GM23338 (cell line): Measurements from ENCODE around the gene HMOX1. TPM values are rescaled to one million over a fixed set of nuclear protein-coding genes. Genes with fewer than 3 reads are reported as not detected.

Experiments
- ATAC-seq: fragments of 200-7000 bp; cut with Tn5 transposase; 3 replicates; pipeline ENCODE4 v1.9.1; 2020
- DNase-seq: peaks from one replicate; pipeline ENCODE4 v3.0.0-alpha.2; 2015; ENCODE audit warnings: low spot score
- H2AFZ ChIP-seq: fragments of 200-600 bp; sonication (generic); 2 replicates; pipeline ENCODE4 v1.8.0; 2016; ENCODE audit warnings: antibody characterized with exemption, mild to moderate bottlenecking, moderate library complexity
- H3F3A ChIP-seq: fragments of 200-600 bp; sonication (generic); replicated peaks from 2 replicates; pipeline ENCODE4 v1.8.0; 2017; ENCODE audit warnings: antibody characterized with exemption, mixed run types, low read depth
- H3K27ac ChIP-seq: fragments of 200-600 bp; sonication (generic); 2 replicates; pipeline ENCODE4 v1.6.1; 2016; ENCODE audit warnings: low read depth
- H3K27me3 ChIP-seq: fragments of 200-600 bp; sonication (generic); 2 replicates; pipeline ENCODE4 v1.8.0; 2016; ENCODE audit warnings: mild to moderate bottlenecking, mixed run types, moderate library complexity; ENCODE audit not compliant: insufficient read depth
- H3K36me3 ChIP-seq: fragments of 200-600 bp; sonication (generic); 2 replicates; pipeline ENCODE4 v1.8.0; 2016; ENCODE audit warnings: mild to moderate bottlenecking; ENCODE audit not compliant: insufficient read depth
- H3K4me1 ChIP-seq: fragments of 200-600 bp; sonication (generic); 2 replicates; pipeline ENCODE4 v1.8.0; 2016; ENCODE audit warnings: mild to moderate bottlenecking, moderate library complexity; ENCODE audit not compliant: insufficient read depth
- H3K4me2 ChIP-seq: fragments of 200-600 bp; sonication (generic); 2 replicates; pipeline ENCODE4 v1.7.1; 2017; ENCODE audit warnings: mixed run types
- H3K4me3 ChIP-seq: fragments of 200-600 bp; sonication (generic); 2 replicates; pipeline ENCODE4 v1.6.1; 2016; ENCODE audit warnings: mixed run types
- H3K79me2 ChIP-seq: fragments of 200-600 bp; sonication (generic); replicated peaks from 2 replicates; pipeline ENCODE4 v1.8.0; 2017; ENCODE audit warnings: mild to moderate bottlenecking; ENCODE audit not compliant: insufficient read depth
- H3K9me2 ChIP-seq: fragments of 200-600 bp; sonication (generic); 2 replicates; pipeline ENCODE4 v1.8.0; 2017; ENCODE audit not compliant: insufficient read depth
- H4K20me1 ChIP-seq: fragments of 200-600 bp; sonication (generic); replicated peaks from 2 replicates; pipeline ENCODE4 v1.8.0; 2017; ENCODE audit warnings: mild to moderate bottlenecking; ENCODE audit not compliant: insufficient read depth
- H3K27ac Mint-ChIP-seq: 2 replicates; pipeline ENCODE4 v1.8.0; 2020; ENCODE audit warnings: inconsistent platforms, mild to moderate bottlenecking, moderate library complexity, mixed read lengths
- H3K27me3 Mint-ChIP-seq: 3 replicates; pipeline ENCODE4 v1.8.0; 2022; ENCODE audit warnings: low read depth, mild to moderate bottlenecking, moderate library complexity, mixed read lengths, inconsistent platforms; ENCODE audit not compliant: insufficient read depth, poor library complexity
- H3K36me3 Mint-ChIP-seq: 3 replicates; pipeline ENCODE4 v1.8.0; 2021; ENCODE audit warnings: low read depth, mild to moderate bottlenecking, inconsistent platforms, moderate library complexity, mixed read lengths
- H3K4me1 Mint-ChIP-seq: 3 replicates; pipeline ENCODE4 v1.8.0; 2020; ENCODE audit warnings: mild to moderate bottlenecking, inconsistent platforms, mixed read lengths
- H3K4me3 Mint-ChIP-seq: 3 replicates; pipeline ENCODE4 v1.8.0; 2021; ENCODE audit warnings: moderate library complexity, mild to moderate bottlenecking, inconsistent platforms, mixed read lengths
- H3K9me3 Mint-ChIP-seq: 3 replicates; pipeline ENCODE4 v1.8.0; 2020; ENCODE audit warnings: moderate library complexity, mild to moderate bottlenecking, inconsistent platforms, mixed read lengths
- CREB1 ChIP-seq: fragments of 250-450 bp; sonication (Bioruptor Pico); IDR thresholded peaks from 2 replicates; pipeline ENCODE4 v1.5.0; 2020; ENCODE audit warnings: low read depth, mild to moderate bottlenecking, moderate library complexity
- EZH2 ChIP-seq: fragments of 200-600 bp; sonication (generic); IDR thresholded peaks from one replicate; pipeline ENCODE4 v1.8.0; 2017; ENCODE audit warnings: antibody characterized with exemption, mild to moderate bottlenecking, low read depth; ENCODE audit not compliant: unreplicated experiment
- EZH2phosphoT487 ChIP-seq: fragments of 200-600 bp; sonication (generic); IDR thresholded peaks from one replicate; pipeline ENCODE4 v1.8.1; 2018; ENCODE audit warnings: antibody characterized with exemption; ENCODE audit not compliant: unreplicated experiment
- polyA plus RNA-seq: library from polyadenylated mRNA; unstranded; fragments of >200 nt; fragmentation: Nextera tagmentation; extraction: Ambion mirVana; gene quantifications from 2 replicates; pipeline ENCODE4 v1.2.1, GENCODE V29; 2016
- total RNA-seq: library from RNA; depleted of rRNA; stranded (reverse); fragments of >200 nt; shearing (Covaris generic); gene quantifications from 2 replicates; pipeline ENCODE4 v1.2.3, GENCODE V29; 2014
- TF ChIP-seq, protein P1 (sequence below): IDR thresholded peaks from one replicate; pipeline ENCODE4 v1.6.1; 2018; ENCODE audit warnings: antibody characterized with exemption; ENCODE audit not compliant: unreplicated experiment
- TF ChIP-seq, protein P2 (sequence below): IDR thresholded peaks from 2 replicates; pipeline ENCODE4 v1.6.1; 2016; ENCODE audit warnings: antibody characterized with exemption

HMOX1 gene
- total and polyA plus RNA-seq, 2 experiments from 2014 or later = 10.9 to 22.6 TPM

DNA sequence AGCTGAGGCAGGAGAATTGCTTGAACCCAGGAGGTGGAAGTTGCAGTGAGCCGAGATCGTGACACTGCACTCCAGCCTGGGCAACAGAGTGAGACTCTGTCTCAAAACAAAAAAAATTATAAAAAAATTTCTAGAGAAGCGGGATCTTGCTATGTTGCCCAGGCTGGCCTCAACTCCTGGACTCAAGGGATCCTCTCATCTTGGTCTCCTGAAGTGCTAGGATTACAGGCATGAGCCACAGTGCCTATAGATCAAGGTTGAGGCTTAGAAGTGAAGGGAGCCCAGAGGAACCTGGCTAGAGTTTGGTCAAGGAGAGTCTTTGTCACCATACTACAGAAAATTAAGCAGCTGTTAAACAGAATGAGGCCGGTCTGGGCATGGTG, 17.7 kb downstream of the HMOX1 start:
- ATAC-seq = no peak
- no peak for TF ChIP-seq EZH2phosphoT487
- no peak for TF ChIP-seq CREB1
- TF ChIP-seq EZH2 = no peak
- TF ChIP-seq, protein P1, sequence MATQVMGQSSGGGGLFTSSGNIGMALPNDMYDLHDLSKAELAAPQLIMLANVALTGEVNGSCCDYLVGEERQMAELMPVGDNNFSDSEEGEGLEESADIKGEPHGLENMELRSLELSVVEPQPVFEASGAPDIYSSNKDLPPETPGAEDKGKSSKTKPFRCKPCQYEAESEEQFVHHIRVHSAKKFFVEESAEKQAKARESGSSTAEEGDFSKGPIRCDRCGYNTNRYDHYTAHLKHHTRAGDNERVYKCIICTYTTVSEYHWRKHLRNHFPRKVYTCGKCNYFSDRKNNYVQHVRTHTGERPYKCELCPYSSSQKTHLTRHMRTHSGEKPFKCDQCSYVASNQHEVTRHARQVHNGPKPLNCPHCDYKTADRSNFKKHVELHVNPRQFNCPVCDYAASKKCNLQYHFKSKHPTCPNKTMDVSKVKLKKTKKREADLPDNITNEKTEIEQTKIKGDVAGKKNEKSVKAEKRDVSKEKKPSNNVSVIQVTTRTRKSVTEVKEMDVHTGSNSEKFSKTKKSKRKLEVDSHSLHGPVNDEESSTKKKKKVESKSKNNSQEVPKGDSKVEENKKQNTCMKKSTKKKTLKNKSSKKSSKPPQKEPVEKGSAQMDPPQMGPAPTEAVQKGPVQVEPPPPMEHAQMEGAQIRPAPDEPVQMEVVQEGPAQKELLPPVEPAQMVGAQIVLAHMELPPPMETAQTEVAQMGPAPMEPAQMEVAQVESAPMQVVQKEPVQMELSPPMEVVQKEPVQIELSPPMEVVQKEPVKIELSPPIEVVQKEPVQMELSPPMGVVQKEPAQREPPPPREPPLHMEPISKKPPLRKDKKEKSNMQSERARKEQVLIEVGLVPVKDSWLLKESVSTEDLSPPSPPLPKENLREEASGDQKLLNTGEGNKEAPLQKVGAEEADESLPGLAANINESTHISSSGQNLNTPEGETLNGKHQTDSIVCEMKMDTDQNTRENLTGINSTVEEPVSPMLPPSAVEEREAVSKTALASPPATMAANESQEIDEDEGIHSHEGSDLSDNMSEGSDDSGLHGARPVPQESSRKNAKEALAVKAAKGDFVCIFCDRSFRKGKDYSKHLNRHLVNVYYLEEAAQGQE = no peak
- TF ChIP-seq, protein P2, sequence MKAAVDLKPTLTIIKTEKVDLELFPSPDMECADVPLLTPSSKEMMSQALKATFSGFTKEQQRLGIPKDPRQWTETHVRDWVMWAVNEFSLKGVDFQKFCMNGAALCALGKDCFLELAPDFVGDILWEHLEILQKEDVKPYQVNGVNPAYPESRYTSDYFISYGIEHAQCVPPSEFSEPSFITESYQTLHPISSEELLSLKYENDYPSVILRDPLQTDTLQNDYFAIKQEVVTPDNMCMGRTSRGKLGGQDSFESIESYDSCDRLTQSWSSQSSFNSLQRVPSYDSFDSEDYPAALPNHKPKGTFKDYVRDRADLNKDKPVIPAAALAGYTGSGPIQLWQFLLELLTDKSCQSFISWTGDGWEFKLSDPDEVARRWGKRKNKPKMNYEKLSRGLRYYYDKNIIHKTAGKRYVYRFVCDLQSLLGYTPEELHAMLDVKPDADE = no peak
- H3F3A ChIP-seq = no peaks in the 10 kb centered on the region; the same call in 1 of the 2 replicates
- Mint-ChIP-seq H3K27me3 (peaks cover 20% of the 10 kb centered on the region), H3K36me3 (peaks cover 46% of the 10 kb centered on the region), H3K4me1 (peaks cover 39% of the 10 kb centered on the region), H3K4me3 (peak overlapping the region; percentile 26; the same call in 1 of the 3 replicates), H3K27ac (peak overlapping the region; percentile 100; the same call in 1 of the 2 replicates), H3K9me3 (no peaks in the 10 kb centered on the region)
- no peak for DNase-seq
- no peak overlapping the region; the same call in 1 of the 2 replicates for H3K27ac ChIP-seq
- H3K27me3 ChIP-seq = no peaks in the 10 kb centered on the region
- H4K20me1 ChIP-seq = peaks cover 6% of the 10 kb centered on the region
- no peaks in the 10 kb centered on the region for H3K9me2 ChIP-seq
- peaks cover 24% of the 10 kb centered on the region for H3K36me3 ChIP-seq
- peaks cover 36% of the 10 kb centered on the region for H3K79me2 ChIP-seq
- peaks cover 24% of the 10 kb centered on the region for H3K4me1 ChIP-seq
- H3K4me3 ChIP-seq = no peak overlapping the region
- H2AFZ ChIP-seq = no peak overlapping the region
- H3K4me2 ChIP-seq = no peak overlapping the region

DNA sequence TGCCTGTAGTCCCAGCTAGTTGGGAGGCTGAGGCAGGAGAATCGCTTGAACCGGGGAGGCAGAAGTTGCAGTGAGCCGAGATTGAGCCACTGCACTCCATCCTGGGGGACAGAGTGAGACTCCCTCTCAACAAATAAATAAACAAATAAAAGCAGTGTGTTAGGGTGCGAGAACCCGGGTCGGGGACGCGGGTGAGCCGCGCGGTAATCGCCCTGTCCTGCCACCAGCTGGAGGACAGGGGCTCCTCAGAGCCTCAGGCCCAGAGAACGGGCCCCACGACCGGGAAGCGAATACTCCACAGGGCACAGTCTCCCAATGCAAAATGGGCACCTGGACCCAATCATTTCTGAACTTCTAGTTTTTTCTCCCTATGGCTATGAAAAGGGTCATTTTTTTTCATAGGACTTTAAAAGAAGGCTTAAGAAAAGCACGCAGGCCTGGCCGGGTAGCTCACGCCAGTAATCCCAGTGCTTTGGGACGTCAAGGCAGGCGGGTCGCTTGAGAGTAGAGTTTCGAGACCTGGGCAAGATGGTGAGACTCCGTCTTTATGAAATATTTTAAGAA, 18.3 kb downstream of the HMOX1 start:
- Mint-ChIP-seq H3K36me3 (peaks cover 46% of the 10 kb centered on the region), H3K27me3 (peaks cover 20% of the 10 kb centered on the region), H3K27ac (peak overlapping the region; percentile 100), H3K9me3 (no peaks in the 10 kb centered on the region), H3K4me1 (peaks cover 39% of the 10 kb centered on the region), H3K4me3 (peak overlapping the region; percentile 99)
- H3K27me3 ChIP-seq = no peaks in the 10 kb centered on the region
- peak; percentile 52 for DNase-seq
- no peaks in the 10 kb centered on the region for H3K9me2 ChIP-seq
- peak overlapping the region; percentile 96 for H3K27ac ChIP-seq
- peaks cover 8% of the 10 kb centered on the region for H4K20me1 ChIP-seq
- peaks cover 30% of the 10 kb centered on the region for H3K36me3 ChIP-seq
- no peak overlapping the region for H2AFZ ChIP-seq
- peak overlapping the region; percentile 79 for H3K4me3 ChIP-seq
- no peaks in the 10 kb centered on the region; the same call in 1 of the 2 replicates for H3F3A ChIP-seq
- peak; percentile 28 for ATAC-seq
- H3K4me2 ChIP-seq = peak overlapping the region; percentile 76
- H3K79me2 ChIP-seq = peaks cover 42% of the 10 kb centered on the region
- peaks cover 24% of the 10 kb centered on the region for H3K4me1 ChIP-seq
- no peak for TF ChIP-seq CREB1
